GM21723 (cell line): ENCODE measurements around the gene TJP1.
"Not testable (repeated sequence)": the region's sequence is repeated elsewhere in the genome, so short reads cannot be mapped to it uniquely, and the experiment has no call there.

Source experiments
- ATAC-seq: cut with Tn5 transposase; IDR thresholded peaks from one replicate; pipeline ENCODE4 v1.9.1; 2021; ENCODE audit warnings: mild to moderate bottlenecking, moderate library complexity; ENCODE audit not compliant: unreplicated experiment

TJP1 gene

DNA sequence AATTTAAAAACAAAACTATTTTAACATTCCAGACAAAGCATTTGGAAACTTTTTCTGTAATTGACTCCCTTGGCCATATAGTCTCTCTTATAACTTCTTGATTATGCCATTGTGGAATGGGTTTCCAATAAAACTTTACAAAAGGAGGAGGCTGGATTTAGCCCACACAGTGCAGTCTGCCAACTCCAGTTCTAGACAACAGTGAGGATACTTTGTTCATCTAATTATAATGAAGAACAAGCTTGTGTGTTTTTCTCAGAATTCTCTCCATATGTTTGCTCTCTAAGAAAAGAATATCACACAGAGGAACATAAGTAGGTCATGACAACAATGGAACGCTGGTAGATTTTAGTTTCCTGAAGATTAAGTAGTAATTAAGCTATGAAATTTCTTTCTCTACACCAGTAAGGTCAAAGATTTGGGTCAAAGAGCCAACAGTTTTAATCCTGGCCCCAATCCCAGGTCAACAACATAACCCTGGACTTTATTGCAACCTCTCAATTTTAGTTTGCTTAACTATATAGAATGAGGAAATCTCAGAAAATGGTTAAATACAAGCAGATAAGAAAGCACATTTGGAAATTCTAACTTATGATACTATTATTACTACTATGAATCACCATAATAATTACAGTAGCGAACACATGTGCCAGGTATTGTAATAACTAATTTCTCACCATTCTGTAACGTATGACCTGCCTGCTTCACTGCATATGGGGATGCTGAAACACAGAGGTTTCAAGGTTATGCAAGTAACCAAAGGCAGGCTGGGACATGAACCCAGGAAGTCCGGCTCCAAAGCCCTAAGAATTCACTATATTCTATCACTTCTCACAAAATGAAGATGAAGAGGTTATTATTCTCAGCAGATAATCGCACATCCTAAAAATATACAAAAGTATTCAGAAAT is 65.7 kb downstream of the TJP1 start:
- no peak for ATAC-seq

DNA sequence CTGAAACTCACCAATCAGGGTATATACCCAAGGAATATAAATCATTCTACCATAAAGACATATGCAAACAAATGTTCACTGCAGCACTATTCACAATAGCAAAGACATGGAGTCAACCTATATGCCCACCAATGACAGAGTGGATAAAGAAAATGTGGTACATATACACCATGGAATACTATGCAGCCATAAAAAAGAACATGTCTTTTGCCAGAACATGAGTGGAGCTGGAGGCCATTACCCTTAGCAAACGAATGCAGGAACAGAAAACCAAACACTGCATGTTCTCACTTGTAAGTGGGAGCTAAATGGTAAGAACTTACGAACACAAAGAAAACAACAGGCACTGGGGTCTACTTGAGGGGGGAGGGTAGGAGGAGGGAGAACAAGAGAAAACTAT is 68.3 kb downstream of the TJP1 start:
- ATAC-seq = not testable (repeated sequence)

DNA sequence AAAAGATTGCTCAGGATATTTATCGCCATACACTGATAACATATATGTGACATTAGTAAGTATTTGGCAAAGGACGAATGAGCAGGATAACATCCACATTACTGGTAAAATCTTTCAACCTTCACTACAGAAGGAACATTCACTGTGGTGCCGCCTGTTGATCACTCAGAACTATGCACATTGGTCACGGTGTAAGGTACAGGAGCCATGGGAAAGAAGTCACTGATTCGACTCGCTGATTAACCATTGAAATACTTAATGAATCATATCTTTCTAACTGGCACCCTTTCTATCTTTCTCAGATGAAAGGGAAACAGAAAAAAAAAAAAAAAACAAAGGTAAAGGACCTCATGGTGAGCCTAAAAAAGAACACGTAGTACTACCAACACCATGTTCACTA is 68.8 kb downstream of the TJP1 start:
- no peak for ATAC-seq

DNA sequence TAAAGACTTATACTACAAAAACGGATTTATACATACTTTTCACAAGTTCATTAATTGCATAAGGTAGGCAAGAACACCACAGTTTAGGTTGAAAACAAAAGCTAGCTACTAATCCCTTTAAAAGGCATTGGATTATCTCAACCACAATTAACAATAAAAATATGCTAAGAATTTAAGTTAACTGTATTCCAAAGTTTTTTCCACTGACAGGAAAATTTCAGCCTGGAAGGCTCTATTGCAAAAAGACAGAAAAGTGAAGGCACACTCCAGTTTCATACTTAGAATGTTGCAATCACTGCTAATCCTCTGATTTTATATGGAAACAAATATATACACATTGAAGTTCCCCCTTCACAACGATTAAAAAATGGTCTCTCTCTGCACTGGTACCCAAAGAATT is 71.5 kb downstream of the TJP1 start:
- ATAC-seq = no peak

DNA sequence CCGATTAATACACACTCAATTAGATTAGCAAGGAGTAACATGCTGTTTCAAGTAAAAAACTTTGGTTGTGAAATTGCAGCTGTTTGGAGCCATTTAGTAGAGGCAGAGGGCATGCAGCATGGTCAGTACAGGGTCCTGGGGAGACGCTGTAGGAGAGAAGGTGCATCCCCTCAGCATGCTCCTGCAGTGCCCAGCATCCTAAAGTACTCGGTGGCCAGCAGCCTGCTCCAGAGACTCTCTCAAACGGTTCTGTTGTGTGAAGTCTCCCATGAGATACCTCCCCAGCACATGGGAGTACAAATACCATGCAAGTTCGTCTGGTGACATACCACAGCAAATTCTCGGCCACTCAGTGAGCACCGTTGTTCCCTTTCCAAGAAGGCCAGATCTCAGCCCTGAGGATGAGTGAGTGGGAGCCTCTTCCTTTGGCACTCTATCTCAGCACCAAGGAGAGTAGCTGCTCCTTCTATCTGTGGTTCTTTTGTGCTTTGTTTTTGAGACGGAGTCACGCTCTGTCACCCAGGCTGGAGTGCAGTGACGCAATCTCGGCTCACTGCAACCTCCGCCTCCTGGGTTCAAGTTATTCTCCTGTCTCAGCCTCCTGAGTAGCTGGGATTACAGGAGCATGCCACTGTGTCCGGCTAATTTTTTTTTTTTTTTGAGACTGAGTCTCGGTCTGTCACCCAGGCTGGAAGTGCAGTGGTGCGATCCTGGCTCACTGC is 72.7 kb downstream of the TJP1 start:
- ATAC-seq = no peak

DNA sequence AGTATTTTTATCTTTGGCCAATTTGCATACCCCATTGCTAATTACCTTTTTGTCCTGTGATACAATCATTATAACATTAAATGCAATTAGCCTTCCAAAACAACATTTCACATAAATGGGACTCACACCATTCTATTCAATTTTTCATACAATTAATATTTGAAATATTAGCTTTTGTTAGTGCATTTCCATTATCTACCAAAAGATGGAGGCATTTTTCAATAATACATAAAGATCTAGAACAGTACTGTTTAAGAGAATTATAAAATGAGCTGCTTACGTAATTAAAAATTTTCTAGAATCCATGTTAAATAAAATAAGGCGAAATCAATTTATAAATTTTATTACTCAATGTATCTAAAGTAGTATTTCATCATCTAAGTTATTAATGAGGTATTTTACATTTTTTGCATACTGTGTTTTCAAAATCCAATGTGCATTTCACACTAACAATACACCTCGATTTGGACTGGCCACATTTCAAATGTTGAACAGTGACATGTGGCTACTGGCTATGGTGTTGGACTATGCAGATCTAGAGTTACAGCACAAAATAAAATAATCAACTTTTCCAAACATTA is 74.3 kb downstream of the TJP1 start:
- no peak for ATAC-seq

DNA sequence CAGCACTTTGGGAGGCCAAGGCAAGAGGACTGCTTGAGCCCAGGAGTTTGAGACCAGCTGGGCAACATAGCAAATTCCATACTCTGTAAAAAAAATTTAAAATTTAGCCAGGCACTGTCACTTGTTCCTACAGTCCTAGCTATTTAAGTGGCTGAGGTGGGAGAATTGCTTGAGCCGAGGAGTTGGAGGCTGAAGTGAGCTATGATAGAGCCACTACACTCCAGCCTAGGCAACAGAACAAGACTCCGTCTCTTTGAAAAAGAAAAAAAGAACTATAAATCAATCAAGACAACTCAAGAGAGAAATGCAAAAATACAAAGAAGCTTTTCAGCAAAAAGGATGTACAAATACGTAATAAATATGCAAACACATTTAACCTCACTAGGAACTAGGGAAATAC is 78.8 kb downstream of the TJP1 start:
- no peak for ATAC-seq

DNA sequence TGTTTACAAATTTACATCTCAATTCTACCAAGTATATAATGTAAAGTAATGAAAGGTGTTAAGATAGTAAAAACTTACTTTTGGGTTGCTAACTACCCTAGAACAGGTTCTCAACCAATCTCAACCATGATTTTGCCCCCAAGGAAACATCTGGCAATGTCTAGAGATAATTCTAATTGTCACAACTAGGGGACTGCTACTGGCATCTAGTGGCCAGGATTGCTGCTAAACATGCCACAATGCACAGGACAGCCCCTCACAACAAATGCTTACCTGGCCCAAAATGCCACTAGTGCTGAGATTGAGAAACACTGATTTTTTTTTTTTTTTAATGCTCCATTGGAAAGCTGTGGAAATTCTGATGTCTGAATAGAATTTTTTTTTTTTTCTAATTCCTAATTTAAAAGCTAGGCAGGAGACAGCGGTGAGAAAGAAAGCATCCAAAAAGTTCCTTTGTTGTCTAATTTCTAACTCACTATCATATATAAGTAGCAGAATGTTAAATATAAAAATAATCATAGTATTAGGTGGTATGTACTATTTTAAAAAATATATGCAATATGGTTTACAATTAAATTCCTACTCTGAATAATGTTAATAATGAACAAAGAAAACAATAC is 81.5 kb downstream of the TJP1 start:
- ATAC-seq = no peak

DNA sequence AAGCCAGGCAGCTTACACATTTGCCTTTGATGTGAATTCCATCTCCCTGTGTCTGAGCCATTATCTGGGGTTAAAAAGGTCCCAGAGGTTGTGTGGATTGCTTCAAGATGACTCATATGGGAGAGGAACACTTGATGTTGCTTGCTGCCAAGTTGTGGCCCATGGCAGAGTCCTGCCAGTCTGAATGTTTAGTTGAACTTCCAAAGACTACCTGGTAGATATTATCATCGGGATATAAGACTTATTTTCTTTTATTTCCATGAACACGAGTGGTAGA is 85.6 kb downstream of the TJP1 start:
- ATAC-seq = no peak

DNA sequence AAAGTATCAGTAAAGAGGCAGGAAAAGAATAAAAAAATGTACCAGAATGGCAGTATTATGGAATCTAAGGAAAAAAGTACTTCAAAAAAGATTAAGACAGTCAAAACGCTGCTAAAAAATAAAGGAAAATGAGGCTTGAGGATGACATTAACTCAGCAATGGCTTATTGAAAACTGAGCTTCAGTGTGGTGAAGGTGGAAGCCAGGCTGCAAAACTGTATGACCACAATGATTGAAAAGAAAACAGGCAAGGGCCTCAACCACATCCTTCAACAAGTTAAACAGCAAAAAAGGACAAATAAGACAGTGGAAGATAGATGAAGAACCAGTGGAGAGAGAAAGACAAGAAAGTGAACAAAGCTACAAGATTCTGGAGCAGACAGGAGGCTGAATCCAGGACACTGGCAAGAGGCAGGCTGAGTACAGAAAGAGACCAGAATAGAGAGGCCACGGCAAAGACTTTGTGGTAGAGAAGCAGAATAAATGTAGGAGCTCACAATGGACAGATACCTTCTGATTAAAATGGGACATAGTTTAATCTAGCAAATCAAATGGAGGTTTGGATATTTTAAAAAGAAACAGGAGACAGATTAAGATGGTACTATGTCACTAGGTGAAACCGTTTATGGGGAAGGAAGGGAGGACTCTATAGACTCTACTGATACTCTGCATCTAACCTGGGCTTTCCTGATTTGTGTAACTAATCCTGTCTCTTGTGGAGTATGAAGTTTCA is 86.1 kb downstream of the TJP1 start:
- peak; percentile 66 for ATAC-seq

DNA sequence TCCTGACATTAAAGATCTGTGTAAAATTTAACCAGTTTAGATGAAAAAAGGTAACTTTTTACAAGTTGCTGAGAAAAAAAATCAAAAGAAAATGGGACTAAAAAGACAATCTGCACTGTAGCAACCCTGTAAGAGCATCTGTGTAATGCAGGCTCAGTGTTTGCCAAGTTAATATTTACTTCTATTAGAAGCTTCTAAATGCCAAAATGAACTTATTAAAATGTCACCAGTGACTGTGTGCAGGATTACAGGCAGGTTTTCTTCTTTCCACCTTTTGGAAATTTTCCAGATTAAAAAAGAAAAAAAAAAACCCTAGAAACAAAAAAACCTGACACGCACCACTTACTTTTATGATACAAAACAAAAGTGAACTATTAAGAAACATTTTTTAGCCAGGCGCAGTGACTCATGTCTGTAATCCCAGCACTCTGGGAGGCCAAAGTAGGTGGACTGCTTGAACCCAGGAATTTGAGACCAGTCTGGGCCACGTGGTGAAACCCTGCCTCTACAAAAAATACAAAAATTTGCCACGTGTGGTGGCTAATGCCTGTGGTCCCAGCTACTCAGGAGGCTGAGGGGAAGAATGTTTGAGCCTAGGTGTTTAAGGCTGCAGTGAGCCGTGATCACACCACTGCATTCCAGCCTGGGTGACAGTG is 87.2 kb downstream of the TJP1 start:
- ATAC-seq = no peak

DNA sequence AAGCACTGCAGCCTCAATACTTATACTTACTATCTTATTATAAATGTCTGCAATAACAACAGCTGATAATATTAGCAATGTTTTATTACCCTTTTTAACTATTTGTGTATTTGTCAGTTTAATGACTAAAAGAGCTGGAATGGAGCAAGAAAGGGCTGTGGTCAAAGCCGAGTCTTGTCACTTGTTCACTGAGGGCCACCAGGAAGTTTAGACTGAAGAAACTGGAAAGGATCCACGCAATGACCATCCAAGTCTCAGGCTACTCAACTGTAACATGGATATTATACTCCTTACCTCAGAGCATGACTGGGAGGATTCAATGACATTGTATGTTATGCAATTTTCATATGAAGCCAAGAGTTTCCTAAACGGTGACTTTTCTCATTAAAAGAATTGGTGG is 90.4 kb downstream of the TJP1 start:
- no peak for ATAC-seq

DNA sequence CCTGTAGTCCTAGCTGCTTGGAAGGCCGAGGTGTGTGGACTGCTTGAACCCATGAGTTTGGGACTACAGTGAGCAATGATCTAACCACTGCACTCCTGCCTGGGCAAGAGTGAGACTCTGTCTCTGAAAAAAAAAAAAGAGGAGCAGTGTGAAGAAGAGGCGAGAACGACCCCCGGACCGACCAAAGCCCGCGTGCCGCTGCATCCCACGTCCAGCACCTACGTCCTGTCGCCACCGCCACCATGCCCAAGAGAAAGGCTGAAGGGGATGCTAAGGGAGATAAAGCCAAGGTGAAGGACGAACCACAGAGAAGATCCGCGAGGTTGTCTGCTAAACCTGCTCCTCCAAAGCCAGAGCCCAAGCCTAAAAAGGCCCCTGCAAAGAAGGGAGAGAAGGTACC is 91.8 kb downstream of the TJP1 start:
- not testable (repeated sequence) for ATAC-seq

DNA sequence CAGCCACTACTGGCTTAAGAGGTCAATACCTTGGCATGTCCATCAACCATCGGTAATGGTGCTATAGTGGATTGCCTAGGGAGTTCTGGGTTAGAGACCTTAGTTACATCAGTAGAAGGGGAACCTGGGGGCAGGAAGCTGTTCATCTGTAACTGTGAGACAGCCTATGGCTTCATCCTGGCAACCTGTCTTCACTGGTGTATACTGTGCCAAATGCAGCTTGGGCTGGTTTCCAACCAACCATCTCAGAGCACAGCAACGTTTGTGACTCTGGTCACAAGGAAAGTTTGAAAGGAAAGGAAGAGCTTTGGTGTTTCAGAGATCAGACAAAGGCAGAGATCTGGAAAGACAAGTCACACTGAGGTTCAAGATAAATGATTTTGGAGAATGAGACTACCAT is 93.8 kb downstream of the TJP1 start:
- ATAC-seq = no peak

DNA sequence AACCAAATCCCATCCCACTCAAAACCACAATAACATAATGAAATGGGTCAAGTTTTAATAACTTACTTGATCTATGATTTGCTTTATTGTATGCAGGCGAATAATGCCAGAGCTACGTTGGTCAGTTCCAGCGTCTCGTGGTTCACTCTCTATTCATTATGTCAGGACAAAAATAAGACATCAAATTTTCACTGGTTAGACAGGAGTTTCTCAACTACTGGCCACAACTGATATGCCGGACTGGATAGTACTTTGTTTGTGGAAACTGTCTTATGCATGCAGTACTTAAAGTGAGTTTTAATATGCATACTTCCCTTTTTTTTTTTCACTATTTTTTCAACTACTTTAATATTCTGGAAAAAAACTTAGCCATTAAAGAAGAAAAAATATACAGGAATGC is 94.4 kb downstream of the TJP1 start:
- no peak for ATAC-seq

DNA sequence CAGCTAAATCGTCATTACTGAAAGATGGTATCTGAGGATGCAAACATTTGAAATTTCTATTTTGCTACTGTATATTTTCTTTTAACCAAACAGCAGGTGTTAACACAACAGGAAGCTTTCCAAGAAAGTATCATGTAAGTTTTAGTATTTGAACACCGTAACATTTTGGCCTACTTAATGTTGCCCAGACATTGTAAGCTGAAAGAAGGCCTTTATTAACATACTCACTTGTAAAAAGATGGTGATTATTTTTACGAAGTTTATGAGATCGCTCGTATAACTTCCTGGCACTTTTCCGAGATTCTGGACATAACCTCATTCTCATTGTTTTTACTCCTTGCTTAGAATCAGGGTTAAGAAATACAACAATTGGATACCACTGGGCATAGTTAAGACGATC is 95.7 kb downstream of the TJP1 start:
- ATAC-seq = no peak

DNA sequence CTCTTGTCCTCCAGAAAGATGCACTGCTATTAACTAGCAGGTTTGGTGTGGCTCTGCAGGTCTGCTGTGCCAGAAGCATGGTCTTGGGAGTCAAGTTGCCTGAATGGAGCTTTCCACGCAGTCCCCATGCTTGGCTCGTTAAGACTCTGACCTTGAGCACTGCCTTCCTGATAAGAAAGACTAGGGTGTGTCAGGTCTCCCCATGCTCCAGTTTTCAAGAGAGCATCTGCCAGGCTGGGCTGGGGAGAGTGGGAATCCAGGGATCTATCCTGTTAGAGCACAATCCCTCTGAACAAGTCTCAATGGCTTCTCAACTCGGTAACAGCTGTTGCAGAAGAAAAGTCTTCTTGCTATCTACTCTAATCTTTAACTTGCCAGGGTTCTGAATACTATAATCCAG is 98.2 kb downstream of the TJP1 start:
- ATAC-seq = no peak

DNA sequence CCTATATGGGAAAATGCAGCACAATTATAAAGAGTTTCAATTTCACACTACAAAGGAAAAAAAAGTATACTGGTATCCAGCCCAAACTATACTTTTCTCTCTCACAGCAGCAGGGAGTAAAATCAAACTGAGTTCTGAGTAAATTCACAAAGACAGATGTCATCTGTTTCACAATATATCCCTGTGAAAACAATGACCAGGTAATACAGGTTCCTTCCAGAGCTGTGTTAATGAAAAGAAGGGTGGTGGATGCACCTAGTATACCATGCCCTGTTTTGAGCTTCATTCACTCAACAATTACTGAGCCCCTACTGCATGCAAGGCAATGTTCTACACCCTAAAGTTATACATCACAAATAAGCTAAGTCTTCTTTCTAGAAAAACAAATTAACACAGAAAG is 108.5 kb downstream of the TJP1 start:
- ATAC-seq = no peak

DNA sequence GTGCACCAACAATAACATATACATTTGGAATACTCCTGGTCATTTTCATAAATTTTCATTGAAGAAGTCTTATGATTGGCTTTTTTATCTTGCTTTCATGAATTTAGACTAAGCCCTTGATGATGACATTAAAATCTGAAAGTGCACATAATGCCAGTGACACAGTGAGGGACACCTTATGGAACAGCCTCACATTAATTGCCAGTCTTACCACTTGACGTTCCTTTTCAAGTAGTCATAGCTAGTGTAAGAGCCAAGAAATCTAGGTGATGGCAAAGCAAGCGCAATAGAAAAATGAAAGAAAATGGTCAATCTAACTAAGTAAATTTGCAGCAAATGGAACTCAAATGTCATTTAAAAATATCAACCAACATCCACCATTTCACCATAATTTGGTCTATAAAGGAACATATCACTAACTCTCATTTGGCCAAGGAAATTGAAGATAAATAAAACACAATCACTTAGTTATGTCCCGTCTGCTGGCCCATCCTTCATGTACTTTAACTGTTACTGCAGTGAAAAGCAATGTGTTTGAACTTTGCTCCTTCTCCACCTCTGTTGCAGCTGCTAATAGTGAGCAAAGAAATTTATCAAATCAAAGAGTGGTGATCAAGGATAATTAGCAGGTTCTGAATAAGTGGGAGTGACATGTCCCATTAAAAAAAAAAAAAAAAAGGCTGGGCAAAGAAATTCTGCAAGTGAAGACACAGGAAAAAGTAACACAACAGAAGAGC is 110.0 kb downstream of the TJP1 start:
- no peak for ATAC-seq

DNA sequence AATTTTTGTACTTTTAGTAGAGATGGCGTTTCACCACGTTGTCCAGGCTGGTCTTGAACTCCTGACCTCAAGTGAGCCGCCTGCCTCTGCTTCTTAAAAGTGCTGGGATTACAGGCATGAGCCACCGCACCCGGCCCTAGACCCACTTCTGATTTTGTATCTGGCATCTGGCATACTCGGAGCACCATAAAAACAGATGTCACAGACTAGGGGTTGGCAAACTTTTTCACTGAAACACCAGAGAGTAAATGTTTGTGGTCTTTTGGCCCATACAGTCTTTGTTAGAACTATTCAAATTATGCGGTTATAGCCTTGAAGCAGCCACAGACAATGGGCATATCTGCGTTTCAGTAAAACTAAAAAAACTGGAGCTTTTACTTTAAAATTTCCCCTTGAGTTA is 110.7 kb downstream of the TJP1 start:
- no peak for ATAC-seq
